Stimulated activated CD4-positive, alpha-beta T cell treated with anti-CD3 and anti-CD28 coated beads, Interleukin-15, amount 100 ng/mL, for 24 hours (primary cell): ENCODE data around the gene SRRM3.
"Not testable (repeated sequence)": the region's sequence is repeated elsewhere in the genome, so short reads cannot be mapped to it uniquely, and the experiment has no call there.

Experiments
- DNase-seq: peaks from one replicate; pipeline ENCODE4 v3.0.0-alpha.2; 2020

SRRM3 gene, protein sequence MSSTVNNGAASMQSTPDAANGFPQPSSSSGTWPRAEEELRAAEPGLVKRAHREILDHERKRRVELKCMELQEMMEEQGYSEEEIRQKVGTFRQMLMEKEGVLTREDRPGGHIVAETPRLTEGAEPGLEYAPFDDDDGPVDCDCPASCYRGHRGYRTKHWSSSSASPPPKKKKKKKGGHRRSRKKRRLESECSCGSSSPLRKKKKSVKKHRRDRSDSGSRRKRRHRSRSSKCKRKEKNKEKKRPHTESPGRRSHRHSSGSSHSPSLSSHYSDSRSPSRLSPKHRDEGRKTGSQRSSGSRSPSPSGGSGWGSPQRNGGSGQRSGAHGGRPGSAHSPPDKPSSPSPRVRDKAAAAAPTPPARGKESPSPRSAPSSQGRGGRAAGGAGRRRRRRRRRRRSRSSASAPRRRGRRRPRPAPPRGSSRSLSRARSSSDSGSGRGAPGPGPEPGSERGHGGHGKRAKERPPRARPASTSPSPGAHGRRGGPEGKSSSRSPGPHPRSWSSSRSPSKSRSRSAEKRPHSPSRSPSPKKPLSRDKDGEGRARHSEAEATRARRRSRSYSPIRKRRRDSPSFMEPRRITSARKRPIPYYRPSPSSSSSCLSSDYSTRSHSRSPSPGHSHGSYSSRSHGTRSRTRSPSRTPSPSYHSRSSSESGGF

DNA sequence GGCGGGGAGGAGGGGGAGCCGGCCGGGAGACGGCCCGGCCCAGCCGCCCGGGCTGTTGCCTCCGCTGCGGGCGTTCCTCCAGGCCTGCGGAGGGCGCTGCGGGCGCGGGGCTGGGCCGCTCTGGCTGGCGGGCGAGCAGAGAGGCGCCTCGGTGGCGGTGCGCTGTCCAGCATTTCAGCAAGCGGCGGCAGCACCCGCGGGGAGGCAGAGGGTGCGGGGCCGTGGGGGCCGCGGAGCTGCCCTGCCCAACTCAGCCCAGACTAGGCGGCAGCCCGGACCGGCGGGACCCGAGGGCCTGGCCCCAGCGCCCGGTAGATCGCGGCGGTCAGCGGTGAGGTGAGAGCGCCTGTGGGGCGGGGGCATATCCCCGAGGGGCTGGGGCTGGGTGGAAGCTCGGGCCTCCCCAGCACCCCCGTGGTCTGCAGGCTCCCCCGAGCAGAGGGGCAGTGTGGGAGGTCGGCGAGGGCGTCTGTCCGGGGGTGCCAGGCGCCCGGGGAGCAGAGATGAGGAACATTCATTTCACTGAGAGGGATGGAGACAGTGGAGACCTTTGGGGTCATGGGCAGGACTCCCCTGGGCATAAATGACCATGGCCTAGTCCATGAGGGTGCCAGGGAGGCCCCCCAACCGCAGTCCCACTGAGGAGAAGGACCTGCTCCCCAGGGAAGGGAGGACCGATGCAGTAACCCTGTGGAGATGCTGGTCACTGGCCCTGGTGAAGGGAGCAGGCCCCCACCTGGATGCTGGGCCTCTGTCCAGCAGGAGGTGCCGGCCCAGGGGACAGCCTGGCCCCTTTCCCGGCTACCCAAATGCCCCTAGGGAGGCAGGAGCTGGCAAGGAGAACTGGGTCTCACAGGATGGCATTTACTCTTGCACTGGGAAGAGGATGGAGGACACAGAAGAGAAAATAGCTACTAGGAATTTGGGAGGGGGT is at the start of gene SRRM3:
TSS of gene SRRM3 (plus strand) at position 165 of the 934 bp plus-strand sequence. CDS start 33,171 bp downstream, outside the sequence.
- peak; percentile 88 for DNase-seq

DNA sequence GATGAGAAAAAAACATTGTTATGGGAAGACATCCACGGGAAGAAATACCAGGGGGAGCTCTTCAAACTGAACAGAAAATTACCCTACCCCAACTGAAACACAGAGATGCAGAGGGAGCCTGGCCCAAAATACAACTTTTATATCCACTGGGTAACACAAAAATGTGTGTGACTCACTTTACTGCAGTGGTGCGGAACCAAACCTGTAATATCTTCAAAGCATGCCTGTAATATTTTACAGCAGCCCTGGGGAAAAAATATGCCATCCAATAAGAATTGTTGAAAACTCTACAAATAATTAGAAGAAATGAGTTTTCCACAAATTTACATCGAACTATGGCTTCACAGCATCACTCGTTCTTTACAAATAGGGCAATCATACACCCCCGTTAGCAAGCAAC is 49.8 kb upstream of the SRRM3 start:
- no peak for DNase-seq

DNA sequence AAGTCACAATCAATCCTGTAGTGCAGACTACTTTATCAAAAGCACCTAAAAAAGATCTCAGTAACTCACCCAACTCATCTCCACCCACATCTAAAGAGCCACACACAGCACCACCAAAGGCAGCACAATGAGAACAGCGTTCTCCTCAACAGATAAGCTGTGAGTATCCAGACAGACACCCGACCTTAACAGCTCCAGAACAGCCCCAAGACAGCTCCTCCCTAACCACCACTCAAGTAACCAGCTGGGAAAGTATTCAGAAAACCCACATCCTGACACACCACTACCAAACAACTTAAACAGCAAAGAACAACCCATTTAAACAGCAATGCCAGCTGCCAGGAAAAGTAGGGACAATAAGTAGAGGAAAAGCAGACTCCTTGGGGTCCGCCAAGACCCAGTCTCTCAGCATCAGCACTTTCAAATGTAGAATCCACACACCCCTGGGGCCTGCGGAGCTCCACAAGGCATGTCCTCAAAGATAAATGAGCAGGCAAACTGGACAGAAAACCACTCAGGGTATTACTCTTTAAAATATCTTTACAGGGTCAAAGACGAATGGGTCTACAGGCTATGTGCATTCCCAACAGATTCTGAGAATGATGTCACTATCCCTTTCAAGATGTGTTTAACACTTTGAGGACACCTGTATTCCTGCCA is 48.0 kb upstream of the SRRM3 start:
- not testable (repeated sequence) for DNase-seq

DNA sequence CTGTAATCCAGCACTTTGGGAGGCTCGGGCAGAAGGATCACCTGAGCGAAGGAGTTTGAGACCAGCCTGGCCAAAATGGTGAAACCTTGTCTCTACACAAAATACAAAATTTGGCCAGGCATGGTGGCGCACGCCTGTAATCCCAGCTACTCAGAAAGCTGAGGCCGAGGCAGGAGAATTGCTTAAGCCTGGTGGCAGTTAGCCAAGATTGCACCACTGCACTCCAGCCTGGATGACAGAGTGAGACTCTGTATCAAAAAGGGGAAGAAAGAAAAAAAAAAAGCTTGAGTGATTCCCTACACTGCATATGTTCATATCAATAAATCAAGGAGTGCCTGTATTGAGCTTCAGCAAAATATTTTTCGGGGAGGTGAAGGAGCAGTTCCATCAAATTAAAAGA is 45.8 kb upstream of the SRRM3 start:
- DNase-seq: no peak

DNA sequence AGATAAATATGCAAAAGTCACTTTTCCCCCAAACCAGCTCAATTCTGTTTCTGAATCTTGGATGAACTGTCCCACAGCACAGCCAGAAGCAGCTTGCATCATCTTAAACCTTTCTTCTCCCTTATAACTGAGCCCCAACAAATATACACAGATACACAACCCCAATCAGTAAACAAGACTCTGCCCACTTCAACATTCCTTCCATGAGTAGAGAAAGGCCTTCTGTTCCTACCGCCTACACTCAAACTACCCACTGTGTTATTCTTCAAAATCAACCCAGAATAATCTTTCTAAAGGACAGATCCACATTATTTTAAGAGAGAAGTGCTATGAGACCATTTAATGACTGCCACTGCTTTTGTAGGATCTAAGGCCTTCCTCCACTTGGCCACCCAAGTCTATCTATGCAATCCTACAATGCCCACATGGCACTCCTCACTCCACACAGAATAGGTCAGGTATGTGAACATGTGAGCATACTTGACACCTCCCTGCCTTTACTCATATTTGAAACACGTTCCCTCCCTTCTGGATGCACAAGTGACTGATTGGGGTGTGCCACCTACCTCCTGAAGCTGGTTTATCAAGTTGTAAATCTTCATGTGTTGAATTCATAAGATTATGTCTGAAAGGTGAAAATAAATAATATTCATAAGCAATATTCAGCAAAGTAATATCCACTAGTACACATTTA is 44.6 kb upstream of the SRRM3 start:
- not testable (repeated sequence) for DNase-seq

DNA sequence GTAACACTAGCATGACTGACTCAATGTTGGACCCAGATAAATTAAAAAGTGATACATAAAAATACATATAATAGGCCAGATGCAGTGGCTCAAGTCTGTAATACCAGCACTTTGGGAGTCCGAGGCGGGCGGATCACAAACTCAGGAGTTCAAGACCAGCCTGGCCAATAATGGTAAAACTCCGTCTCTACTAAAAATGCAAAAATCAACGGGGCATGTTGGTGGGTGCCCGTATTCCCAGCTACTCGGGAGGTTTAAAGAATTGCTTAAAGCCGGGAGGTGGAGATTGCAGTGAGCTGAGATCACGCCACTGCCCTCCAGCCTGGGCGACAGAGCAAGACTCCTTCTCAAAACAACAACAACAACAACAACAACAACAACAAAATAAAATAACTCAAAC is 43.3 kb upstream of the SRRM3 start:
- not testable (repeated sequence) for DNase-seq

DNA sequence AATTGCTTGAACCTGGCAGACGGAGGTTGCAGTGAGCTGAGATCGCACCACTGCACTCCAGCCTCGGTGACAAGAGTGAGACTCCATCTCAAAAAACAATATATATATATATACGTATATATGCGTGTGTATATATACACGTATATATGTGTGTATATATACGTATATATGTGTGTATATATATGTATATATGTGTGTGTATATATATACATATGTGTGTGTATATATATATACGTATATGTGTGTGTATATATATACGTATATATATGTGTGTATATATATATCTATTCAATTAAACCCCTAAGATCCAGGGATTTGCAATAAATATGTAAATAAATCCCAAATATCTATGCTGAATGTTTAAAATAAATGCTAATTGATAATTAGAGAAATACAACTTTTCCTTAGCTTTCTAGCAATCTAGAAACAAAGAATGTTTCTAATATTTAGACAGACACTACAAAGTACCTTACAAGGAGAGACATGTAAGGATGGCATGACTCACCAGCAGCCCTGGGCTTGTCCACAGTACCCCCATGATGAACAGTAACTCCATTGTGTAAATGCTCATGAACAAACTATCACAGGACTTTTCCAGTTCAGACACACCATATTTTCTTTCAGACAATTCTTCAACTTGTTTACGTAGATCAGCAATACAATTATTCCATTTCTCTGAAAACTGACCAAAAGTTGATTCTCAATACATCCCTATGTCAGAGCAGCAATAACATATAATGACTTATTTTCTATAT is 39.1 kb upstream of the SRRM3 start:
- DNase-seq: not testable (repeated sequence)

DNA sequence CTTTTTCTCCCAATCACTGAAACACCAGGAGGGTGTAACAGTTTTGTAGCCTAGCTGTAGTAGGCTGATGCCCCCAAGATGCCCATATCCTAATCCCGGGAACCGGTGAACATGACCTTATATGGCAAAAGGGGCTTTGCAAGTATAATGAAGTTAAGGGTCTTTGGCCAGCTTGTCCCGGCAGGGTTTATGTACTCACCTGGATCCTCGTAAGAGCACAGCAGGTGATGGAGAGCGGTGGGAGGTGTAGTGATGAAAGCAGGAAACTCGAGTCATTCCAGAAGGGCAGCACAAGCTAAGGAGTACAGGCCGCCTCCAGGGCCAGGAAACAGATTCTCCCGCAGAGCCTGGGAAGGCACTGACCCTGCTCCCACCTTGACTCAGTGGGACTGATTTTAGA is 37.9 kb upstream of the SRRM3 start:
- DNase-seq: not testable (repeated sequence)

DNA sequence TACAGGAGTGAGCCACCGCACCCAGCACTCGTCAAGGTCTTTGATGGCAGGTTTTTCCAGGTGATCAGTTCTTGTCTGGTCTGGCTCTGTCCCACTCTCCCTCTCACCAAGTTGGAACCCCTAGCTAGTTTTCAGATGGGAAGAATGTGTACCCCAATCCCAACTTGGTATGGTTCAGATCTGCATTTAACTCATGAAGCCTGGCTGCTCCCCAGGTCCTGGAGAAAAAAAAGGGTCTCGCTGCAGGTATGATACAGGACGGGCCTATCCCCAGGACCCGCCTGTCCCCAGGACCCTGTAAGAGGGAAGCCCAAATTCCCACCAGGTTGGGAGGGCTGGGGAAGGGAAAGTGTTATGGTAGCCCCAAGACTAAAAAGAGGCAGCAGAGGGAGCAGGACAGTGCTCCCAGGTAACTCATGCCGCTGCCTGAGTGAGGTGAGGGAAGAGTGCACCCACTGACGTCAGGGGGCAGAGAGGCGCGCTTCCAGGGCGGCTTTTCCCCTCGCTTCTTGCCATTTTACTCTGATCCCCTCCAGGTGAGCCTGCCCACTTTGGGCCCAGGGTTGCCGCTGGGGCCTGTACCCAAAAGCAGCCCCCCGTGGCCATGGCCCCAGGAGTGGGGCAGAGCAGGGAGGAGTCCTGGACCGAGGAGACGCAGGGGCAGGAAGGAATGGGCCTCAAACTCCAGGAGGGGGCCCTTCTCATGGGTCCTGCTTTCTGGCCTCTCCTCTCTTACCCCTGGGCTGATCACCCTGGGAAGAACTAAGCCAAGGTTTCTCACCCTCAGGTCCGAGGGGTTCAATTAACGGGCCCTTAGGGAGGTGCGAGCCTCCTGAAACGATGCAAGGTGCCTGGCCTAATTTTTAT is 36.4 kb upstream of the SRRM3 start:
- no peak for DNase-seq

DNA sequence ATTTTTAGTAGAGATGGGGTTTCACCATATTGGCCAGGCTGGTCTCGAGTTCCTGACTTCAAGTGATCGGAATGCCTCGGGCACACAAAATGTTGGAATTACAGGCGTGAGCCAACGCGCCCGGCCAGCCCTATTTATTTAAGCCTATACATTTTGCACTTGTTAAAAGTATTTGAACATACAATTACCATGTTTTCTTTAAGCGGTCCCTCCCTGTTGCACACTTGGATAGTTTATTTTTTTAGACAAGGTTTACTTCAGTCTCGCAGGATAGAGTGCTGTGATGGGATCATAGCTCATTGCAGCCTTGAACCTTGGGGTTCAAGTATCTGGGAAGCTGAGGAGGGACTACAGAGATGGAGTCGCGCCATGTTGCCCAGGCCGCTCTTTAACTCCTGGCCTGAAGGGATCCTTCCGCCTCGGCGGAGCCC is 35.7 kb upstream of the SRRM3 start:
- DNase-seq: no peak

DNA sequence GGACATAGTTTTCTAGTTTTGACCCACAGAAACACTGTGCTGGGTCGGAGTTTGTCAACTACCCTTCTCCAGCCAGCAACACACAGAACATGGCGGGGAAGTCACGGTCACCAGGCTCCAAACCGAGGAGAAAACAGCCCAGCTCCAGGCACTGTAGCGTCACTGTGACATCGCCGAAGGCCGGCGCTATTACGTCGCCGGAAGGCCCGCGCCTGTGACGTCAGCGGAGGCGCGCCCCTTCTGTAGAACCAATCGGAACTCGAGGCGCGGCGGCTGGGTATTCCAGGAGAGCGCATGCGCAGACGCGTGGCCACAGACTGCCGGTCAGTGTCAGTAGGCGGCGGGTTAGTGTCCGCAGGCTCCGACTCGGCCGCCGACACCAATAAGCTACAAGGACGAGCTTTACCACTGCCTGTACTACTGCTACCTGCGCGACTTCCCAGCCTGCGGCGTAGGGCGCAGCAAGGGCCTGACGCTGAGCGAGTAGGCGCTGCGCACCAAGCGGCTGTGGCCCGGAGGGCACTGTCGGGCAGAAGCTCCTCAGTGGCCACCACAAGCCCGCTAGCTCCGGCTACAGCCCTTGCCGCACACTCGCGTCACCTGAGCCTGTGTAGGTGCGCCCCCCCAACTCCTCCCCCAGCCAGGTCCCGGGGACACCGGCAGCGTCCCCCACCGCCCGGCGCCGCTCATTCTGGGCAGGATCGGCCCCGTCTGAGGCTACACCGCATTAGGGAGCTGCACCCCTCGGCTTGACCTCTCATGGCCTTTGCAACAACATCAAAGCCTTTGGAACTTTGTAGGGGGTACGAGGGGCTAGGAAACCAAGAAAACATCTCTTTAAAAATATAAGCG is 35.1 kb upstream of the SRRM3 start:
- peak; percentile 94 for DNase-seq

DNA sequence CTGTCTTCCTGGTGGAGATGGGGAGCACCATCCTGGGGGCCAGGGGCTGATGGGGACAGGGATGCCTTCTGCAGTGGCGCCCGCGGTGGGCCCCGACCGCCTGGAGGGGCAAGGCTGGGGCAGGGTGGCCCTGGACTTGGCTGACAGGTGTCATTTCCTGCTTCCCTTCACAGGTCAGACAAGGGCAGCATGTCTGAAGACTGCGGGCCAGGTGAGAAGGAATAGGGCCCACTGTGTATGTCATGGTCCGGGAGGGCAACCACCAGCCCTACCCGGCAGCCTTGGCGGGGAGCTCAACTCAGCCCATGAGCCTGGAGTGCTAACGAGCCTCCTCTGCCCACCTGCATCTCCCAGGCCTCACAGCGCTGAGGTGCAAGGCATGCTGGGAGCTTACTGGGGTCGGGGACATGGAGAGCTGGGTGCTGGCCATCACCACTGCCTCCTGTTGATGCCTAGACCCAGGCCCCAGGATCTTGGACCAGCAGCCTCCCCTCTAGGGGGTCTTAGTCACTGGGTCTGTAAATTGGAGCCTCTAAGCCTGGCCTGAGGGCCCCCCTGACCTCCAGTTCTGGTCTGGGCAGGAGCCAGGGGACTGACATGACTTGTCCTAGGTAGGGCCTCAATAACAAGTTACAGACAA is 28.0 kb upstream of the SRRM3 start:
- no peak for DNase-seq

DNA sequence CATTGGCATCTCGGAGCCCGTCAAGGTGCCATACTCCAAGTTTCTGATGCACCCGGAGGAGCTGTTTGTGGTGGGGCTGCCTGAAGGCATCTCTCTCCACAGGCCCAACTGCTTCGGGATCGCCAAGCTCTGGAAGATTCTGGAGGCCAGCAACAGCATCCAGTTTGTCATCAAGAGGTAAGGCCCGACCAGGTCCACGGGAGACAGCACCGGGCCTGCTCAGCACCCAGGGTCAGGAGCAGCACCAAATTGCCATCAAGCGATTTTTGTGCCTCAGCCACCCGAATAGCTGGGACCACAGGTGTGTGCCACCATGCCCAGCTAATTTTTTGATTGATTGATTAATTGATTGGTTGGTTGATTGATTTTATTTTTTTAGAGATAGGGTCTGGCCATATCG is 24.7 kb upstream of the SRRM3 start:
- not testable (repeated sequence) for DNase-seq

DNA sequence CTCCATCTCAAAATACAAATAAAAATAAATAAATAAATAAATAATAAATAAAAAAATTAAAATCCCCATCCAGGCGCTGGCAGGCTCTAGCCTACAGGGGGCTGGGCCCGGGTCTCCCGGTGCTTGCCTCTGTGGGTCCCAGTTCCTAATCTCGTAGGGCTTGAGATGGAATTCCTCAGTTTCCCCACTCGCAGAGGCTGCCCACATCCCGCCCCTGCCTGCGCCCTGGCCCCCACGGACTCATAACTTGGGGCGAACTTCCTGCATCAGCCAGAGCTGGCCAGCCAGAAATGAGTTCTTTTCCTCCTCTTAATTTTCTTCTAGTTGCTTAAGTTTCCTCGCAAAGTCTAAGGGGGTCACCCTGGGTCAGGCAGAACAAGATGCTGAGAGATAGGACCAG is 22.0 kb upstream of the SRRM3 start:
- DNase-seq: no peak

DNA sequence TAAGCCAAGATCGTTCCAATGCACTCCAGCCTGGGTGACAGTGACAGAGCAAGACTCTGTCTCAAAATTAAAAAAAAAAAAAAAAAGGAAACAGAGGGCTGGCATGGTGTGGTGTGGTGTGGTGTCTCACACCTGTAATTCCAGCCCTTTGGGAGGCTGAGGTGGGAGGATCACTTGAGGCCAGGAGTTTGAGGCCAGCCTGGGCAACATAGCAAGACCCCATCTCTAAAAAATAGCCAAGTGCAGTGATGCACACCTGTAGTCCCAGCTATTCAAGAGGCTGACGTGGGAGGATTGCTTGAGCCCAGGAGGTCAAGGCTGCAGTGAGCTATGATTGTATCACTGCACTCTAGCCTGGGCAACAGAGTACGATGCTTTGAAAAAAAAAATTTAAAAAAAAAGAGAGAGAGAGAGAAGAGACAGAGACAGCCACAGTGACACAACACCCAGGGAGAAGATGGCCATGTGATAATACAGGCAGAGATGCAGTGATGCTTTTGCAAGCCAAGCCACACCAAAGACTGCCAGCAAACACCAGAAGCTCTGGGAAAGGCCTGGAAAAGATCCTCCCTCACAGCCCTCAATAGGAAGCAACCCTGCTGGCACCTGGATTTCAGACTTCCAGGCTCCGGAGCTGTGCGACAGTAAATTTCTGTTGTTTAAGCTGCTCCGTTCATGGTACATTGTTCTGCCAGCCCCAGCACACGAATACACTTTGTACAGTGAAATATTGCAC is 19.3 kb upstream of the SRRM3 start:
- no peak for DNase-seq

DNA sequence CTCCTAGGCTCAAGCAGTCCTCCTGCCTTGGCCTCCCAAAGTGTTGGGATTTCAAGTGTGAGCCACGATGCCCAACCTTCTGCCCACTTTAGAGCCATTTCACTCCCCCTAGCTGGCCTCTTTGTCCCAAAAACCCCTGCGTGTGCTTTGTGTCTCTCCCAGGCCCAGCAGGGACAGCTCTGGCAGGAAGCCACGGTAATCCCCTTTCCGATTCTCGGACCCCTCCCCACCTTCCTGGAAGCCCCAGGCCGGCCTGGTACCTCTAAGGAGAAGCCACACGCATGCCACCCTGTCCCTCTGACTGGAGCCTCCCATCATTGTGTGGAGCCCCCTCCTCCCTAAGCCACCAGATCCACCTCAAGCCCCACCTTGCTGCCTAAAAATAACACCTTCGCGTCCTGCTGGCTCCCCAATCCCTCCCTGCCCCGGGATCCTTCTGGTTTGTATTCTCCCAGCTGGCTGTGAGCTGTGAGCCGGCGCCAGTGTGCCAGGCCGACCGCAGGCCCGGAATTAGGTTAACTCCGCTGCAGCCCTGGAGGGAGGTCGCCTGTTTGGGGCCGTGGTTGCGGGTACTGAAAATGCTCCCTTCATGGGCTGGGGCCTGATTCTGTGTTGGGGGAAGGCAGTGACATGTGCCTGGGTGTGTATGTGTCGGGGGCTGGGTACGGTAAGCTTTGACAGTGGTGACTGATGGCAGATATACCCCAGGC is 16.4 kb upstream of the SRRM3 start:
- no peak for DNase-seq

DNA sequence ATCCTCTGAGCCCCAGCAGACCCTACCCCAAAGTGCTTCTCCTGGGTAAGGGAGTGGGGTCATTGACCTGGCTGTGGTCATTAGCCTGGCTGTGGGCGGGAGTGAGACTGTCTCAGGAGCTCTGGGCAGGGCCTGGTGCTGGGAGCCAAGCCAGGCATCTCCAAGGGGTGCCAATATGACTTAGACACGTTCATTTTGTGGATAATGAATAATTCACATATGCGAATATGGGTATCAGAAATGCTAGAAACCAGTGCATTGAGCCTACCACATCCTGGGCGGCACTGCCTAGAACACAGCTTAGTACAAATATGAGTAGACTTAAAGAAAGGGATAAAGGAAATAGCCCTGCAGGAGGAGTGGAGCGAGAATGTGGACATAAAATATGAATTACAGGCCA is 14.4 kb upstream of the SRRM3 start:
- no peak for DNase-seq
